GM12891 (cell line): ENCODE measurements around the gene ACYP2.

Experiments
- DNase-seq: peaks from one replicate; pipeline ENCODE4 v3.0.0; 2011; ENCODE audit warnings: low spot score; ENCODE audit not compliant: insufficient read length
- FAIRE-seq: peaks from 2 replicates; lab custom pipeline; 2011; peaks lifted over from hg19 to GRCh38; lab: Jason Lieb, UNC
- PAX5 ChIP-seq: IDR thresholded peaks from 2 replicates; pipeline ENCODE4 v1.6.1; 2011; ENCODE audit warnings: low read length, moderate library complexity, mild to moderate bottlenecking; ENCODE audit not compliant: insufficient read depth, severe bottlenecking
- POLR2A ChIP-seq: IDR thresholded peaks from 2 replicates; pipeline ENCODE4 v1.6.1; 2011; ENCODE audit warnings: low read depth, low read length, control low read depth
- POLR2AphosphoS5 ChIP-seq: IDR thresholded peaks from 2 replicates; pipeline ENCODE4 v1.6.1; 2011; ENCODE audit warnings: low read depth, low read length, control low read depth
- POU2F2 ChIP-seq: IDR thresholded peaks from 2 replicates; pipeline ENCODE4 v1.6.1; 2011; ENCODE audit warnings: low read depth, mild to moderate bottlenecking, control low read depth, low read length, moderate library complexity
- SPI1 ChIP-seq: IDR thresholded peaks from 2 replicates; pipeline ENCODE4 v1.6.1; 2011; ENCODE audit warnings: low read depth, low read length, control low read depth
- TAF1 ChIP-seq: IDR thresholded peaks from 2 replicates; pipeline ENCODE4 v1.6.1; 2011; ENCODE audit warnings: low read depth, low read length, control low read depth

ACYP2 gene

DNA sequence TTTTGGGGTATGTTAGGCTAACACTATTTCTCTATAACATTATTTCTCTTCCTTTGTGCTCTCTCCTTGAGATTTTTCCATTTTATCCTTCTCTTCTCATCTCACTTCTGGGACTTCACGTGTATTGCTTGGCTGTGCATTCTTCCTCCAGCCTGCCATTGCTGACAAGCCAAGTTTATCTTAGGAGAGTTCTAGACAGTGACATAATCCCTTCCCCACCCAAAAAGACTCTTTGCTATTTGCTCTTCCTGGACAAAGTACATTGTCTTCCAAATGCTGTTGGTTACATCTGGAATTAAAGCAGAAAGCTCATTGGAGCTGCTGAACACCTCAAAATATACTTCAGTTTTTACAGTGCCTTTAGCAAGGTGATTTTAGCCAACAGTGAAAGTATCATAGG is 131.7 kb downstream of the ACYP2 start:
- TF ChIP-seq SPI1 (no peak), POLR2A (no peak), POU2F2 (no peak), TAF1 (no peak), POLR2AphosphoS5 (no peak), PAX5 (no peak)
- FAIRE-seq (no peak), DNase-seq (no peak)

DNA sequence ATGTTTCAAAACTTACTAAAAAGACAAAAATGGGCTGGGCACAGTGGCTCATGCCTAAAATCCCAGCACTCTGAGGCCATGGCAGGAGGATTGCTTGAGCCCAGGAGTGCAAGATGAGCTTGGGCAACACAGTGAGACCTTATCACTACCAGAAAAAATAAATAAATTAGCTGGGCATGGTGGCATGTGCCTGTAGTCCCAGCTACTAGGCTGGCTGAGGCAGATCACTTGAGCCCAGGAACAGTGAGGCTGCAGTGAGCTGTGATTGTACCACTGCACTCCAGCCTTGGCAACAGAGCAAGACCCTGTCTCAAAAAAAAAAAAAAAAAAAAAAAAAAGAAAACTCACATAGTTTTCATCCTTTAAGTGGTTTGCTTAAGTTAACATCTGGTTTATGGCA is 134.2 kb downstream of the ACYP2 start:
- no peak for FAIRE-seq
- DNase-seq: no peak
- no peak for TF ChIP-seq PAX5
- TF ChIP-seq SPI1: no peak
- TF ChIP-seq TAF1: no peak
- TF ChIP-seq POLR2A: no peak
- TF ChIP-seq POU2F2: no peak
- TF ChIP-seq POLR2AphosphoS5: no peak

DNA sequence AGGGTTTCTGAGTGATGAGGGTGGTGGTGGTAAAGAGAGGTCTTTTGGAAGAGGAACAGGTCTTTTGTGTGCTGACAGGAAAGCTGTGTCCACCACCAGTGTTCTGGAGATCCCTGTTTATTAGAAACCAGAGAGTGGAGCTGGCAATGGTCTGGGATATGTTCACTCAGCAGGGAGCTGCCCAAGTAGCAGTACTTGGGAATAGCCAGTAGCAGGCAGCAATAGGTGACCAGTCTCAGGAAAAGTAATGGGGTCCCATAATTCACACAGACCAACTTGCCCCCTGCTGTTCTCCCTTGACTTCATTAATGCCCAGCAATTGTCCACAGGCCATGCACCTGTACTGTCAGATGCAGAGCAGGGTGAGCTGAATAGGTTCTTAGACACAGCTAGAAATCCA is 138.8 kb downstream of the ACYP2 start:
- TF ChIP-seq POLR2A (no peak), TAF1 (no peak), PAX5 (no peak), POLR2AphosphoS5 (no peak), POU2F2 (no peak), SPI1 (no peak)
- no peak for DNase-seq
- FAIRE-seq: no peak

DNA sequence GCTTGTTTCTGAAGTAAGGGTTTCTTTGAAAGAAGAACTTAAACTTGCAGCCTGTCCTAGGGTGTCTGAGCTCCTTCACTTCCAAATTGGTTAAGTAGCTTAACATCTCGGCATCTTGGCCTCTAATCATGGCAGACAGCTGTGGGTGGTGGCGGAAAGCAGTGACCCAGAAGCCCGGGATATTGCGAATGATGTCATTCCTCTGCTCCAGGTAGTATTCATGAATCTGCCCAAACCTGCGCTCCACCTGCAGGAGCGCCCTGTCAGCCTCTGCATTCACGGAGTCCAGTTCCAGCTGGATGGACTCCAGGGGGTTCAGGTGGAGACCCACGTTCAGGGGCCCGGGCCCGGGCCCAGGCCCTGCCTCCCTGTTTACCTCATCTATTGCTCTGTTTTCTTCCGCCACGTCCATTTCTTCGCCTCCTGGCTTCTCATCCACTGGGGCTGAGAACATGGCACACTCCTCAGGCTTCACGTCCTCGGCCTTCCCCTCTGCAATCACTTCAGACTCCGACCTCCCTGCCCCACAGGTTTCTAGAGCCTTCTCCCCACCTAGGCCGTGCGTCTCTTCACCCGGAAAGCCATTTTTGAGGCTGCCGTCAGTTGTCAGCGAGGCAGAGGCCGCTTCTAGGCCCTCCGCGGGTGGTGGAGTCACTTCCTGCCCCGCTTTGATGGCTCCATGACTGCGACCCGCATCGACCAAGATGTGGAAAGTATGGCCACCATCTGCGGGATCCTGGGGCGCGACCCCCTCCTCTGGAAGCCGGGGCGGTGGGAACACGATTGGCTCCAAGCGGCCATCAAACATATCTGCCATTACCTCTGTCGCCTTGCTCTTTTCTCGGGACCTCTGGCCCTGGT is 140.0 kb downstream of the ACYP2 start:
- FAIRE-seq (no peak), DNase-seq (no peak)
- no peak for TF ChIP-seq PAX5
- no peak for TF ChIP-seq POLR2AphosphoS5
- TF ChIP-seq POLR2A: no peak
- TF ChIP-seq SPI1: no peak
- TF ChIP-seq TAF1: no peak

DNA sequence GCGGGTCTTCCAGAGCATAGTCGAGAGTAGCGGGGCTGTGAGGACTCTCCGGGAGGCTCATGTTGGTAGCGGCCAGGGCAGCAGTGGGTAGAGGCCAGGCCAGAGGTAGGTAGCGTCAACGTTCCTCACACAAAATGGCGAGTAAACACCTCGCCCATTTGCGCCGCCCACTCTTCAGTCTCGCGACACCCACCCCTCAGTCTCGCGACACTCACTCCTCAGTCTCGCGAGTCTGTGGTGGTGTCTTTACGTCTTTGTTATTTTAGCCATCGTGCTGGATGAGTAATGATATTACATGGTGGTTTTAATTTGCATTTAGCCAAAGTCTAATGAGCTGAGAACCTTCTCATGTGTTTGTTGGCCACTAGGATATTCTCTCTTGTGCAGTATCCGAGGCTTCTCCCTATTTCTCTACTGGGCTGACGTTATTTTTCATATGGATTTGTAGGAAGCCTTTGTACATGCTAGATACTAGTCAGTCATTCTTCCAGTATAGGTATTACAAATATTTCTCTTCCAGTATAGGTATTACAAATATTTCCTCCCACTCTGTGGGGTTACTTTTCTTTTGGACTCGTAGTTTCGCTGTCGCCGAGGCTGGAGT is 140.8 kb downstream of the ACYP2 start, which contains the start of gene TSPYL6:
TSPYL6 (minus strand) TSS at position 139 of the 604 bp plus-strand sequence; CDS start at position 61, 78 bp downstream.
- TF ChIP-seq TAF1 (no peak), PAX5 (no peak), POLR2A (no peak), SPI1 (no peak), POU2F2 (no peak), POLR2AphosphoS5 (no peak)
- no peak for FAIRE-seq
- DNase-seq: no peak

DNA sequence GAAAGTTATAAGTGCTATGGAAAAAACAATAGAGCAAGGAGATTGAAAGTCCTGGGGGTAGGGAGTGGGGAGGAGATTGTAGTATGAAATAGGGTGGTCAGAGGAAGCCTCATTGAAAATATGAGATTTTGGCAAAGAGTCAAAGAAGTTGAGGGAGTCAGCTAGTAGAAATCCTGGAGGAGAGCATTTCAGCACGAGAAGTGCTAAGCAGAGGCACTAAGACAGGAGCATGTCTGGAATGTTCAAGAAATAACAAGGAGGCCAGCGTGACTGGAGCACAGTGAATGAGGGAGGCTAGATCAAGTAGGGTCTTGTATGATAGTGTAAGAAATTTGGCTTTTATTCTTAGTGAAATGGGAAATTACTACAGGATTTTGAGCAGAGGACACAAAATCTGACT is 142.8 kb downstream of the ACYP2 start:
- TF ChIP-seq POU2F2 (no peak), TAF1 (no peak), PAX5 (no peak), POLR2A (no peak), POLR2AphosphoS5 (no peak), SPI1 (no peak)
- FAIRE-seq (no peak), DNase-seq (no peak)

DNA sequence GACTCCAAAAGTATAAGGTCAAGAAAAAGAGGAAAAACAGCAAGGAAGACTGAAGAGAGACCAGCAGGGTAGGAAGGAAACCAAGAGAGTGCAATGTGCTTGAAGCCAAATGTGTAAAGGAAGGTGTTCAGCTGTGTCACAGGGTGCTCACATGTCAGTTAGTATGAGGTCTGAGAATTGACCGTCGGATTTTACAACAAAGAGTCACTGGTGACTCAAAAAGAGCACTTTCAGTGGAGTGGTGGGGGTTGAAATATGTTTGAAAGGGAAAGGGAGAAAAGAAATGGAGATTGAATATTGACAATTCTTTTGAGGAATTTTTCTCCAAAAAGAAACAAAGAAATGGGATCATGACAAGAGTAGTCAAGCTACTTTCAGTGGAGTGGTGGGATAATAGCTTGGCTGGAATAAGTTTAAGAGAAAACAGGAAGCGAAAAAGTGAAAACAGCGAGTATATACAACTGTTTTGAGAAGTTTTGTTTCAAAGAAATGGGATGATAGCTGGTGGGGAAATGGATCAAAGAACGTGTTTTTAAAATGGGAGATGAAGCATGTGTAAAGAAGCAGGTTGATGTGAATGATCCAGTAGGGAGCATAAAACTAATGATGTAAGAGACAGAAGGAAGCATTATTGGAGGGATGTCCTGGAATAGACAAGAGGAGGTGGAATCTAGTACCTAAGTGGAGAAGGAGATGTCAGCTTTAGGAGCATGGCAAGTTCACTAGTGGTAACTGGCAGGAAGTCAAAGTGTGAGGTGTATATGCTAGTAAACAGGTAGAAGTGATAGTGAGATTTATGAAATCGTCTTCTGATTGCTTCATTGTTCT is 144.2 kb downstream of the ACYP2 start:
- FAIRE-seq (peak; percentile 60), DNase-seq (peak; percentile 30)
- peak; percentile 74 for TF ChIP-seq SPI1
- no peak for TF ChIP-seq POLR2AphosphoS5

DNA sequence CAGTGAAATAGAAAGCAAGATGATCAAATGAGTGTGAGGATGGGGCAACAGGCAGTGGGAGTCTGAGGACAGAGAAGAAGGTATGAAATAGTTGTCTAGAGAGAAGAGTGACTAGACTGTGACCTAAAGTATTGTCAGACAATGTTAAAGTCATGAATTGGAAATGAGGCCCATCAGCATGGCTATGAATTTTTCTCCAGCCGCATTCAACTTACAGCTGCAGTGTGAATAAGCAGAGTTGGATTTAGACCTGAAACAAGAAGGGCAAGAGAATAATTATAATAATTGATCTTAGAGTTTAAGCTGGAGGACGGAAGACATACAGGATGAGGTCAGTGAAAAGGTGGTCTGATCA is 144.8 kb downstream of the ACYP2 start:
- FAIRE-seq (no peak), DNase-seq (no peak)
- TF ChIP-seq PAX5 (no peak), SPI1 (no peak), POLR2A (no peak), POLR2AphosphoS5 (no peak), POU2F2 (no peak), TAF1 (no peak)

DNA sequence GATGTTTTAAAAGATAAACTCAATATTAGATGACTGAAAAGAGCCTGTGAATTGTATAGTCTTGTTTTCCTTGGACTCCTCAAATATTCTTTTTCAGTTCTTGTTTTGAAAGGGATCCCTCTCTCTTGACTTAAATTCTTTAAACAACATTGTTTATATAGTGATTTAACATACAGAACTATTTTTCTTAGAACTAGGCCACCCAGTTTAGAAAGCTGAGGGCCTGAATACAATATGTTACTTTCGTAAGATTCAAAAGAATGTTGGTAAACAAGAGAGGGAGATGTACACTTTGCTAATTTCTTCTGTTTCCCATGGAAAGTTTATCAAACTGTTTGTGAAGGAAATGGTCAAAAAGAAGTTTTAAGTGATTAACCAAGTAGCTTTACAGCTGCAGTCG is 146.1 kb downstream of the ACYP2 start:
- FAIRE-seq: no peak
- no peak for TF ChIP-seq TAF1
- TF ChIP-seq PAX5: no peak
- no peak for TF ChIP-seq POLR2AphosphoS5
- no peak for TF ChIP-seq POU2F2
- TF ChIP-seq POLR2A: no peak
- no peak for TF ChIP-seq SPI1
- no peak for DNase-seq
